Measurements from ENCODE around the gene PTK6. TPM values are rescaled to one million over a fixed set of nuclear protein-coding genes. Genes with fewer than 3 reads are reported as not detected.

The PTK6 gene
- total RNA-seq, 4 donors from 2014 or later = 8.3 to 109 (median 84.5) TPM

- Histone ChIP-seq H3K27me3 (no peaks in the 10 kb centered on the region), H3K27ac (peak overlapping the region in 3 of 4 donors; percentile 60 to 98 (median 96))
These were observed 2.1 kb downstream of the PTK6 start for GRCh38 chr20:63534831-63535651.

GRCh38 chr20:63534427-63534830 lies 2.7 kb downstream of the PTK6 start:
- Histone ChIP-seq H3K27ac (peak overlapping the region in 3 of 4 donors; percentile 60 to 98 (median 96)), H3K4me1 (peaks cover 10 to 38% (median 16%) of the 10 kb centered on the region in 4 donors), H3K36me3 (no peaks in the 10 kb centered on the region), H3K27me3 (no peaks in the 10 kb centered on the region), H3K4me3 (peak overlapping the region in 2 of 4 donors; percentile 26 to 31), H3K9me3 (no peaks in the 10 kb centered on the region)
- no peak for TF ChIP-seq POLR2A (IDR thresholded peaks at IDR 0.05)
- no peak for TF ChIP-seq CTCF (IDR thresholded peaks at IDR 0.05)
- no peak for DNase-seq

More at GRCh38 chr20:63534831-63535651, 2.1 kb downstream of the PTK6 start:
- Histone ChIP-seq H3K4me1 (peaks cover 10 to 38% (median 16%) of the 10 kb centered on the region in 4 donors), H3K9me3 (no peaks in the 10 kb centered on the region), H3K36me3 (no peaks in the 10 kb centered on the region), H3K4me3 (peak overlapping the region in 2 of 4 donors; percentile 39 to 57)
- TF ChIP-seq CTCF (IDR thresholded peaks at IDR 0.05) = peak in 1 of 6 experiments; percentile 3
- peak; percentile 61 to 81 for TF ChIP-seq POLR2A (IDR thresholded peaks at IDR 0.05)
- DNase-seq = peak in 2 of 3 donors; percentile 90 to 93

GRCh38 chr20:63533871-63534393 lies 3.2 kb downstream of the PTK6 start:
- Histone ChIP-seq H3K36me3 (no peaks in the 10 kb centered on the region), H3K4me1 (peaks cover 10 to 38% (median 15%) of the 10 kb centered on the region in 4 donors), H3K27ac (peak overlapping the region in 3 of 4 donors; percentile 60 to 98 (median 96)), H3K27me3 (no peaks in the 10 kb centered on the region), H3K4me3 (peak overlapping the region in 2 of 4 donors; percentile 26 to 31), H3K9me3 (no peaks in the 10 kb centered on the region)
- peak in 2 of 3 donors; percentile 81 to 86 for DNase-seq
- no peak for TF ChIP-seq CTCF (IDR thresholded peaks at IDR 0.05)
- peak; percentile 64 to 76 for TF ChIP-seq POLR2A (IDR thresholded peaks at IDR 0.05)

GRCh38 chr20:63533388-63533787 lies 3.8 kb downstream of the PTK6 start:
- DNase-seq = peak in 1 of 3 donors; percentile 46
- no peak overlapping the region for H3K4me3 ChIP-seq
- no peaks in the 10 kb centered on the region for H3K27me3 ChIP-seq
- peaks cover 7 to 35% (median 12%) of the 10 kb centered on the region in 4 donors for H3K4me1 ChIP-seq
- H3K9me3 ChIP-seq = no peaks in the 10 kb centered on the region
- peak overlapping the region in 2 of 4 donors; percentile 96 to 98 for H3K27ac ChIP-seq
- TF ChIP-seq CTCF (IDR thresholded peaks at IDR 0.05) = no peak
- TF ChIP-seq POLR2A (IDR thresholded peaks at IDR 0.05) = no peak
- no peaks in the 10 kb centered on the region for H3K36me3 ChIP-seq

GRCh38 chr20:63532449-63532971 lies 4.7 kb downstream of the PTK6 start:
- no peaks in the 10 kb centered on the region for H3K36me3 ChIP-seq
- no peak overlapping the region for H3K27ac ChIP-seq
- no peaks in the 10 kb centered on the region for H3K9me3 ChIP-seq
- peaks cover 2 to 28% (median 7%) of the 10 kb centered on the region in 4 donors for H3K4me1 ChIP-seq
- H3K4me3 ChIP-seq = no peak overlapping the region
- peak in 2 of 3 donors; percentile 42 to 50 for DNase-seq
- H3K27me3 ChIP-seq = no peaks in the 10 kb centered on the region
- TF ChIP-seq POLR2A (IDR thresholded peaks at IDR 0.05) = no peak
- TF ChIP-seq CTCF (IDR thresholded peaks at IDR 0.05) = no peak

All from Peyer's patch (tissue), 4 donors.